Measurements from ENCODE around the gene DNM3. TPM values are rescaled to one million over a fixed set of nuclear protein-coding genes. Genes with fewer than 3 reads are reported as not detected.
A peak's percentile ranks its signal among the peaks of the same experiment; 100 is the strongest.

Gene DNM3
- total RNA-seq, 1 experiment from 2014 or later, result 2.7 TPM

DNA sequence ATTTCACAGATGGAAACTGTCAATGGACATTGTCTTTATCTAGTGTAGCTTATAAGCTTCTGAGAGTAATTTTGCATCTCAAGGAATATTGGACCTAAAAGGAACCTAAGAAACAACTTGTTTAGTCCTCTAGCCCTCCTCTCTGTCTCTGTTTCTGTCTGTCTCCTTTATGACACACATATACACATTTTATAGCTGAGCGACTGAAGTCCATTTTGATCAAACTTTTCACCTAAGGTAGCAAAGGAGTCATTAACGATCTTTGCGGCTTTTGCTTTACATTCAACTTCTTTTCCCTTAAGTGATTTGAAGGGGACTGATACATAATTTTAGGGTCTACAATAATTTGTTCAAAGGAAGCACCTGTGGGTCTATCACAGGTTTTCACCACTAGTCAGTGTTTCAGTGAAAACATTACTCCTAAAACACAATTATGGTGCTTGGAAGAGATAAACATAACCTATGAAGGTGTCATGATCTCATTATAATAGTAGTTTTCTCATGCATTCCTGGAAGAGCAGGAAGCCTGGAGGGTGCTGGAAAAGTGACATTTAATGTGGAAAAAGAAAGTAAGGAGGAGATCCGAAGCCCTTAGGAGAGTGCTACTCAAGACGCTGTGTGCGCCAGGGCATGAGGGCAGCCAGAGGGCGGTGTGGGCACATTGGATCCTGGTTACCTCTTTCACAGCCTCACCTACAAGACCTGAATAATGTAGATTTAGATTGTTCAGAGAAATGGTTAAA is 248.6 kb downstream of the DNM3 start:
- H3K4me3 Mint-ChIP-seq, result no peak overlapping the region
- H2BK15ac ChIP-seq (ENCODE audit: low read depth, low read length), result no peak overlapping the region
- no peak overlapping the region for H3K9ac ChIP-seq (ENCODE audit: extremely low read depth, insufficient read length, low read length)
- H2BK20ac ChIP-seq (ENCODE audit: low read depth, low read length, poor library complexity, severe bottlenecking), result no peak overlapping the region
- H3K79me1 ChIP-seq (ENCODE audit: insufficient read depth, low read depth, low read length, poor library complexity, severe bottlenecking), result no peaks in the 10 kb centered on the region
- no peak overlapping the region for H3K27ac Mint-ChIP-seq
- H3K9me3 ChIP-seq (ENCODE audit: control insufficient read depth, low read depth, low read length), result no peaks in the 10 kb centered on the region
- H4K91ac ChIP-seq (ENCODE audit: insufficient read length, low read depth, low read length), result no peak overlapping the region
- H2BK120ac ChIP-seq (ENCODE audit: low read depth, low read length, poor library complexity, severe bottlenecking), result no peak overlapping the region
- no peak overlapping the region for H4K5ac ChIP-seq (ENCODE audit: insufficient read length, low read depth, low read length)
- peak; percentile 69 for DNase-seq
- H3K27me3 Mint-ChIP-seq (ENCODE audit: low read depth), result no peaks in the 10 kb centered on the region
- H4K20me1 ChIP-seq (ENCODE audit: control insufficient read depth, insufficient read depth, insufficient read length), result no peaks in the 10 kb centered on the region
- no peak overlapping the region for H3K23ac ChIP-seq (ENCODE audit: insufficient read length, low read depth, low read length)
- H3K4me1 Mint-ChIP-seq, result peaks cover 11 to 13% of the 10 kb centered on the region in 2 experiments
- H3K79me2 ChIP-seq (ENCODE audit: insufficient read depth, low read length), result no peaks in the 10 kb centered on the region
- H3K27me3 ChIP-seq (ENCODE audit: insufficient read depth, low read length), result no peaks in the 10 kb centered on the region
- H3K56ac ChIP-seq (ENCODE audit: insufficient read length, low read depth, low read length), result no peak overlapping the region
- H3T11ph ChIP-seq (ENCODE audit: low read length), result no peak overlapping the region
- H2AK5ac ChIP-seq (ENCODE audit: insufficient read length, low read length), result no peak overlapping the region
- no peaks in the 10 kb centered on the region for H3K36me3 Mint-ChIP-seq (ENCODE audit: insufficient read depth in 1 of 3, low read depth in 3 of 3)
- H3K18ac ChIP-seq (ENCODE audit: insufficient read length, low read depth, low read length), result no peak overlapping the region
- H3K23me2 ChIP-seq (ENCODE audit: insufficient read length, low read depth, low read length, poor library complexity, severe bottlenecking), result no peaks in the 10 kb centered on the region
- peak; percentile 90 for TF ChIP-seq CTCF (conservative IDR thresholded peaks at IDR 0.05)
- no peaks in the 10 kb centered on the region for H3K9me3 Mint-ChIP-seq
- H2BK5ac ChIP-seq (ENCODE audit: insufficient read length, low read length), result no peak overlapping the region
- H4K8ac ChIP-seq (replicated peaks; ENCODE audit: insufficient read length, low read depth, low read length), result no peak overlapping the region
- no peak overlapping the region for H3K27ac ChIP-seq (ENCODE audit: insufficient read length, low read depth, low read length)
- no peak overlapping the region for H3K14ac ChIP-seq (ENCODE audit: insufficient read depth, low read length)
- H3K4ac ChIP-seq (ENCODE audit: low read depth, low read length), result no peak overlapping the region
- H2BK12ac ChIP-seq (ENCODE audit: insufficient read length, low read depth, low read length), result no peak overlapping the region
- no peaks in the 10 kb centered on the region for H3K4me1 ChIP-seq (ENCODE audit: insufficient read depth, low read length)
- WGBS (ENCODE audit: extremely low coverage, insufficient read length, low lambda C conversion rate), result no CpG with 5 or more reads among the region's 7 CpGs
- H3K4me2 ChIP-seq (ENCODE audit: insufficient read depth, insufficient read length, low read length), result no peak overlapping the region
- no peak overlapping the region for H2AFZ ChIP-seq (ENCODE audit: low read length)
